ENCODE measurements around the gene CYSLTR2.

Gene CYSLTR2

DNA sequence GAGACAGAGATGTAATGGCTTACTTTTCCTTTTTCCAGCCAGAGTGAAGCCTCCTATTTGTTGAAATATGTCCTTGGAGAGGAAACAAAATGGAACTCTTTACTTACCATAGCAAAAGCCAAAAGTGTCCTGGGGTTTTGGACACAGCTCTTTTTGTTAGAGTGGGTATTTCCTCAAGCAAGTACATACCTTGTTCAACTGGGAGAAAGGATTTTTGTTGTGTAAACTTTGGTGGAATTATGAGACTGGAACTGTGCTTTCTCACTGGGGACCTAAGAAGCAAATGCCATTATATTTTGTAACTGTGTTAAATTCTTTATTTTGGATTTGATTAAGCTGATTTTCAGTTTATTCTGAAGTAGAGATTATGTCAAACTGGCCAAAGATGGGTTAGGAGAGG, 58.4 kb downstream of the CYSLTR2 start:
- no peak overlapping the region for H3K27ac ChIP-seq
- H3K9ac ChIP-seq (ENCODE audit: insufficient read length), result no peak overlapping the region
- H3K4me3 ChIP-seq, result no peak overlapping the region
- no peaks in the 10 kb centered on the region for H3K9me3 ChIP-seq (ENCODE audit: low read depth, low read length)
- DNase-seq (ENCODE audit: low read depth, low spot score), result no peak
- no peaks in the 10 kb centered on the region for H3K36me3 ChIP-seq (ENCODE audit: insufficient read depth, low read length)
- TF ChIP-seq EZH2 (IDR thresholded peaks at IDR 0.05) (no peak), FOXP2 (optimal IDR thresholded peaks at IDR 0.05; ENCODE audit: control extremely low read depth, extremely low read length, insufficient read depth) (no peak), POLR2AphosphoS5 (IDR thresholded peaks at IDR 0.05; ENCODE audit: borderline replicate concordance, low read depth, low read length) (no peak)

DNA sequence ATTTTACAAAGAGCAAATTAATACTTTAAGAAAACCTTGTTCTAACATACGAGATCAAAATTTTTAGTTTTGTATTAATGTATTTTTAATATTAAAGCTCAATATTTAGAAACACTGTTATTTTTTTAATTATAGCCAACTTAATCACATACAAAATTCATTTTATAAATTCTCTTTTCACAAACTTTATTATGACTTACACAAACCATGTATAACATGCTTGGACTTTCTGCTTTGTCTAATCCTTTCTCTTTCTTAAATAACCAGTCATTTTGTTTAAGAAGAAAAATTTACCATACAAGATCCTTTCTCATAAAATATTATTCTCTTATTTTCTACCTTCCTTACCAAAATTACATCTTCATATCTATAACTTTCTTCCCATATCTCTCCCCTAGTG, 62.2 kb downstream of the CYSLTR2 start:
- H3K27ac ChIP-seq, result no peak overlapping the region
- H3K9me3 ChIP-seq (ENCODE audit: low read depth, low read length), result peaks cover 8% of the 10 kb centered on the region; the same call in 1 of the 2 replicates
- H3K36me3 ChIP-seq (ENCODE audit: insufficient read depth, low read length), result no peaks in the 10 kb centered on the region
- no peak for DNase-seq (ENCODE audit: low read depth, low spot score)
- no peak overlapping the region for H3K4me3 ChIP-seq
- TF ChIP-seq POLR2AphosphoS5 (IDR thresholded peaks at IDR 0.05; ENCODE audit: borderline replicate concordance, low read depth, low read length), result no peak
- no peak for TF ChIP-seq EZH2 (IDR thresholded peaks at IDR 0.05)
- no peak for TF ChIP-seq FOXP2 (optimal IDR thresholded peaks at IDR 0.05; ENCODE audit: control extremely low read depth, extremely low read length, insufficient read depth)
- no peak overlapping the region for H3K9ac ChIP-seq (ENCODE audit: insufficient read length)

DNA sequence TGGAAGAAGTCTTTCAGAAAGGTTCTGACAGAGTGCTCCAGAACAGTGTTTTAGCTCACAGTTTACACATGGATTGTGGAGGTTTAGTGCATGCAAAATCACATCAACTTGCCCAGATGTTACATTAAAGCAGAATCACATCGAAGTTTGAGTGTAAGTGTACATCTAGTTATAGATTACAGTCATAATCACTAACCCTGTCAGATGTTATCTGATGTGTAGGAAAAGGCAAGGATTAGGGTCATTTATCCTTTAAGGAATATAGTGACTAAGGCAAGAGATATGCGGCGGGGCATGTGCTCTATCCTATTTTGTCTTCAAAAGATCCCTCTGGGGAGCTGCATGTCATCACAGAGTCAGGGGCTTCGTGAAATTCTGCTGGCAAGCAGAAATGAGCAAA, 66.9 kb downstream of the CYSLTR2 start:
- Histone ChIP-seq H3K4me3 (no peak overlapping the region), H3K36me3 (ENCODE audit: insufficient read depth, low read length) (no peaks in the 10 kb centered on the region), H3K9me3 (ENCODE audit: low read depth, low read length) (peaks cover 8% of the 10 kb centered on the region; the same call in 1 of the 2 replicates), H3K9ac (ENCODE audit: insufficient read length) (no peak overlapping the region), H3K27ac (no peak overlapping the region)
- DNase-seq (ENCODE audit: low read depth, low spot score), result no peak
- TF ChIP-seq POLR2AphosphoS5 (IDR thresholded peaks at IDR 0.05; ENCODE audit: borderline replicate concordance, low read depth, low read length) (no peak), EZH2 (IDR thresholded peaks at IDR 0.05) (no peak)

DNA sequence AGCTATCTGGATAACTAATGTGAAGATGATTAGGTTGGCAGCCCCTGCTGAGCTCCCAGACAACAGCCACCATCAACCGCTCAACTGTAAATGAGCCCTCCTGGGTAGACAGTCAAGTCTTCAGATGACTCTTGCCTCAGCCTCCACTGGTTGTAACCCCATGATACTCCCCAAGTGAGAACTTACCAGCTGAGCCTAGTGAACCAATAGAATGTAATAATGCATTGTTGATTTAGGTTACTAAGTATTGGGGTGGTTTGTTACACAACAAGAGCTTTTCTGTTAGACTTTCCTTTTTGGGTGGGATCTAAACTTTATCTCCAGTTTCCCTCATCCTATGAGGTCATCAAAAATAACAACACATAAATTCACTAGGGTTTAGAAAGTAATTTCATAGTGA, 69.4 kb downstream of the CYSLTR2 start:
- Histone ChIP-seq H3K4me3 (no peak overlapping the region), H3K9me3 (ENCODE audit: low read depth, low read length) (0 out of 2 replicates have a peak, but pooled peaks cover 5% of the 10 kb centered on the region), H3K36me3 (ENCODE audit: insufficient read depth, low read length) (no peaks in the 10 kb centered on the region), H3K27ac (no peak overlapping the region), H3K9ac (ENCODE audit: insufficient read length) (no peak overlapping the region)
- TF ChIP-seq EZH2 (IDR thresholded peaks at IDR 0.05) (no peak), FOXP2 (optimal IDR thresholded peaks at IDR 0.05; ENCODE audit: control extremely low read depth, extremely low read length, insufficient read depth) (no peak), POLR2AphosphoS5 (IDR thresholded peaks at IDR 0.05; ENCODE audit: borderline replicate concordance, low read depth, low read length) (no peak)
- DNase-seq (ENCODE audit: low read depth, low spot score), result no peak

DNA sequence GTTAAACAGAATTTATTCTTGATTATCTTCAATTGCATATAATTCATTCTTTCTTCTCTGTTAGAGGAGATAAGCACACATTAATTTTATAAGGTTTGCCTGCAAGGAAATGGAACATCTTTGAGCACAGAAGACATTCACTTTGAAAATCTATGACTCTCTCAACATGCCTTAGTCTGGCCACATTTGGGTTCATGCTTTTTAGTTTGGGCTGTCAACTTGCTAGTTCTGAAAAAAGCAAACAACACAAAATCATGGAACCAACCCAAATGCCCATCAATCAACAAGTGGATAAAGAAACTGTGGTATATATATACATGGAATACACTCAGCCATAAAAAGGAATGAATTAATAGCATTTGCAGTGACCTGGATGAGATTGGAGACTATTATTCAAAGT, 71.5 kb downstream of the CYSLTR2 start:
- DNase-seq (ENCODE audit: low read depth, low spot score), result no peak
- Histone ChIP-seq H3K9me3 (ENCODE audit: low read depth, low read length) (no peaks in the 10 kb centered on the region), H3K9ac (ENCODE audit: insufficient read length) (no peak overlapping the region), H3K36me3 (ENCODE audit: insufficient read depth, low read length) (no peaks in the 10 kb centered on the region), H3K27ac (no peak overlapping the region), H3K4me3 (no peak overlapping the region)
- TF ChIP-seq POLR2AphosphoS5 (IDR thresholded peaks at IDR 0.05; ENCODE audit: borderline replicate concordance, low read depth, low read length), result no peak

DNA sequence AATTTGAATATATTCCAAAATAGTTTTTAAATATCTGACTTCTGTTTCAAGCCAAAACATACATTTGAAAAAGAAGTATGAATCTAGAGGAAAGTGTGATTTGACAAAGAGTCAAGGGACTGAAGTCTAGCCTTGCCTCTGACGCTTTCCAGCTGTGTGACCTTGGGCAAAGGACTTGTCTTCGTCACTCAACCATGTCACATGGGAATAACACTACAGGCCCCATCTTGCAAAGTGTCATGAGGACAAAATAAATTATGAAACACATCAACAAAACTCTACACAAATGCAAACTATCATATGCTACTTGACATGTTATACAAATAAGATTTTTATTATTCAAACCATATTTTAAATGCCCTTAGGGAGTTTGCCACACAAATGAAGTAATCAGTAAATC, 73.0 kb downstream of the CYSLTR2 start:
- no peak for DNase-seq (ENCODE audit: low read depth, low spot score)
- H3K27ac ChIP-seq, result no peak overlapping the region
- no peak for TF ChIP-seq EZH2 (IDR thresholded peaks at IDR 0.05)
- no peak for TF ChIP-seq POLR2AphosphoS5 (IDR thresholded peaks at IDR 0.05; ENCODE audit: borderline replicate concordance, low read depth, low read length)
- no peak for TF ChIP-seq FOXP2 (optimal IDR thresholded peaks at IDR 0.05; ENCODE audit: control extremely low read depth, extremely low read length, insufficient read depth)
- H3K4me3 ChIP-seq, result no peak overlapping the region
- no peaks in the 10 kb centered on the region for H3K36me3 ChIP-seq (ENCODE audit: insufficient read depth, low read length)
- H3K9ac ChIP-seq (ENCODE audit: insufficient read length), result no peak overlapping the region
- no peaks in the 10 kb centered on the region for H3K9me3 ChIP-seq (ENCODE audit: low read depth, low read length)

DNA sequence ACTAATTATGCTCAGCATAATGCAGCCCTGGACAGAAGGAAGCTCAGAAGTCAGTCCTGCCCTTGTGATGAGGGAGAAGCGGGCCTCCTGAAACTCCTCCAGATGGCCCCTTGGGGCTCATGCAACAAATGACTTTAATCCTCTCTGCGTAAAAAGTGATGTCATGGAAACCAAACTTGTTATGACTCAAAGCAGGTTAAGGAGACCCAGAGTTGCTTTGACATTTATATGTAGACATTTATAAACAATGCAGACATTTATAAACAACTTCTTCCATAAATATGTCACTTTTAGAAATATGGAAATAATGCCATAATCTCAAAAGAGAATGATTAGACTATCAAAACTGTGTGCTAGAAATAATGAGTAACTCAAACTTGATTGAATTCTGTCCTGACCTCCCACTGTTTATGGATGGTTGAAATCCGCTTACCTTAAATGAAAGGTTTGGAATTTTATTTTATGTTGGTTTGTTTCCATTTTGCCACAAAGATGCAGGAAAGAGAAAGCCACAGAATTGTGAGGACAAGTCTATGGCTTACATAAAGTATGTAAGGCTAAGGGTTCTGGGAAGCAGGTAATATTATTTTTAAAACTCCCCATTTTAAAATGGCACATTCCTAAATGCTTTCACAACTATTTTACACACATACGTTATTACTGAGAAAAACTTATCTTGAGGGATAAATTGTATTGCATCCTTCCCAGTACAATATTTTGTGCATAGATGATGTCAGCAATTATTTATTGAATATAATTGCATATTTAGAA, 73.7 kb downstream of the CYSLTR2 start:
- Histone ChIP-seq H3K36me3 (ENCODE audit: insufficient read depth, low read length) (no peaks in the 10 kb centered on the region), H3K9ac (ENCODE audit: insufficient read length) (no peak overlapping the region), H3K9me3 (ENCODE audit: low read depth, low read length) (no peaks in the 10 kb centered on the region), H3K27ac (no peak overlapping the region), H3K4me3 (no peak overlapping the region)
- no peak for DNase-seq (ENCODE audit: low read depth, low spot score)
- TF ChIP-seq FOXP2 (optimal IDR thresholded peaks at IDR 0.05; ENCODE audit: control extremely low read depth, extremely low read length, insufficient read depth) (no peak), EZH2 (IDR thresholded peaks at IDR 0.05) (no peak), POLR2AphosphoS5 (IDR thresholded peaks at IDR 0.05; ENCODE audit: borderline replicate concordance, low read depth, low read length) (no peak)

DNA sequence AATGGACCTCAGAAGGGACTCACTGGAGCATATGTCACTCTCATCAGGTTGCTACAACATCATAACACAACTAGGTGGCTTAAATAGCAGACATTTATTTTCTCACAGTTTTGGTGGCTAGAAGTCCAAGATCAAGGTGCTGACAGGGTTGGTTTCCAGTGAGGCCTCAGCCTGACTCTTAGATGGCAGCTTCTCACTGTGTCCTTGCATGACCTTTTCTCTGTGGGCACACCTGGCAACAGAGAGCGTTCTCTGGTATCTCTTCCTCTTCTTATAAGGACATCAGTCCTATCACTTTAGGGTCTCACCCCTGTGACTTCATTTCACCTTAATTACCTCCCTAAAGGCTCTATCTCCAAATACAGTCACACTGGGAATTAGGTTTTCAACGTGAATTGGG, 74.5 kb downstream of the CYSLTR2 start:
- H3K27ac ChIP-seq, result no peak overlapping the region
- H3K9me3 ChIP-seq (ENCODE audit: low read depth, low read length), result no peaks in the 10 kb centered on the region
- H3K4me3 ChIP-seq, result no peak overlapping the region
- TF ChIP-seq POLR2AphosphoS5 (IDR thresholded peaks at IDR 0.05; ENCODE audit: borderline replicate concordance, low read depth, low read length), result no peak
- no peak for TF ChIP-seq EZH2 (IDR thresholded peaks at IDR 0.05)
- TF ChIP-seq FOXP2 (optimal IDR thresholded peaks at IDR 0.05; ENCODE audit: control extremely low read depth, extremely low read length, insufficient read depth), result no peak
- H3K9ac ChIP-seq (ENCODE audit: insufficient read length), result no peak overlapping the region
- no peak for DNase-seq (ENCODE audit: low read depth, low spot score)
- no peaks in the 10 kb centered on the region for H3K36me3 ChIP-seq (ENCODE audit: insufficient read depth, low read length)

DNA sequence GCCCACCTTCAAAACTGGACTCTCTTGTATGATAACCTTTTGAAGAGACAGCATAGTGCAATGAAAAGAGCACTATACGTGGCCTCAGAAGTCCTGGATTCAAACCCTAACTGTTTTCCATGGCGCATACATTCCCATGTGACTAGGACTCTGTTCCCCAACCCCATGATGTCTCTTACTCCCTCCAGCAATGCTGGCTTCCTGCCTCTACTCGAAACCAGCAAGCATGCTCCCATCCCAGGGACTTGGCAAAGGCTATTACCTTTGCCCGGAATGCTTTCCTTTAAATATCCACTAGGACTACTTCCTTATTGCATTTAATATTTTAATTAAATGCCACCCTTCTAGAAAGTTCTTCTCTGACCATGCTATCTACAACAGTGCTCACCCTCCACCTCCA, 75.1 kb downstream of the CYSLTR2 start:
- Histone ChIP-seq H3K36me3 (ENCODE audit: insufficient read depth, low read length) (no peaks in the 10 kb centered on the region), H3K27ac (no peak overlapping the region), H3K9me3 (ENCODE audit: low read depth, low read length) (no peaks in the 10 kb centered on the region), H3K4me3 (no peak overlapping the region), H3K9ac (ENCODE audit: insufficient read length) (no peak overlapping the region)
- DNase-seq (ENCODE audit: low read depth, low spot score), result no peak
- TF ChIP-seq POLR2AphosphoS5 (IDR thresholded peaks at IDR 0.05; ENCODE audit: borderline replicate concordance, low read depth, low read length), result no peak
- TF ChIP-seq FOXP2 (optimal IDR thresholded peaks at IDR 0.05; ENCODE audit: control extremely low read depth, extremely low read length, insufficient read depth), result no peak
- no peak for TF ChIP-seq EZH2 (IDR thresholded peaks at IDR 0.05)
